Gastrocnemius medialis (tissue), 4 donors: ENCODE results near the gene HIC2.
"Not testable (repeated sequence)": the region's sequence is repeated elsewhere in the genome, so short reads cannot be mapped to it uniquely, and the experiment has no call there.

Experiments used
- POLR2A ChIP-seq, 2 donors: fragments of 450-650 bp; IDR thresholded peaks; one replicate each; pipeline ENCODE4 v1.6.1; 2017; ENCODE audit warnings: antibody characterized with exemption in 2 of 2, mild to moderate bottlenecking in 2 of 2, moderate library complexity in 2 of 2
- TF ChIP-seq, protein P1 (sequence below), 5 experiments: fragments of 450-650 bp in 3 of 5; fragments of 200-600 bp in 2 of 5; sonication (generic) in 2 of 5; IDR thresholded peaks in 4 of 5; conservative IDR thresholded peaks in 1 of 5; 1 replicate in 4 of 5; 2 replicates in 1 of 5; pipeline ENCODE4 v1.5.1; 2016 to 2019; ENCODE audit warnings: antibody characterized with exemption in 5 of 5, mild to moderate bottlenecking in 3 of 5, moderate library complexity in 3 of 5

DNA sequence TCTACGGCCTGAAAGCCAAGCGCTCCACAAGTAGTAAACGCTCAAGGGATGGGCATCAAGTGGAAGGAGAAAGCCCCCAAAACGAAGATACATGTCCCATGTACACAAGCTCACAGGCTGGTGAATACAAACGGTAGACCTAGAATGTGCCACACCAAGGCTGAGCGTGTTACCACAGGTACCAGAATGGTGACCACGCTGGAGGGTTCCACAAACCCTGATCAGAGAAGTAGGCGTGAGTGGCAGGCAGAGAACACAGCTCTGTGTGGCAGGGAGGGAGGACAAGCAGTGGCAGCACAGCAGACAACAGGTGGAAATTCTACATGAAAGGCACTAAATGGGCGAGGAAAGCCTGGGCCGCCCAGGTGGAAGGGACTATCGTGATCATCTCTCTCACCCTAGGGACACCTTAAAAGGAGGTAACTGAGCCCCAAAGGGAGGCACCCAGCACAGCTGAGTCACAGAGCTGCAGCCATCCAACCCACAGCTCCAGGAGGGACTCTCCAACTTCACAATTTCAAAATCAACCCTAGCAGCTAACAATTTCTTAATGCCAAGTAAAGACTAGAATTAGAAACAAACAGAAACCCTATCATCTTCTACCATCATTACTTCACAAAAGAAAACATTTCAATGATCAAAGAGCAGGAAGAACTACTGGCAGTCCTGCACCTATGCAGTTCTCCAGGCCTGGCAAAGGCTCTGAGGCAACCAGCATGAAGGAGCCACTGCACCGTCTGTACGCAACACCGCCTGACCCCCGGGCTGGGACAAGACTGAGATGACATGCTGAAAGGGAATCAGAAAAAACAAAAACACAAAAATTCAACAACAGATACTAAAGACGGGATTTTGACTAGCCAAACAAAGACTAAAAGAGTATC lies 82.7 kb downstream of the HIC2 start:
- TF ChIP-seq, protein P1, sequence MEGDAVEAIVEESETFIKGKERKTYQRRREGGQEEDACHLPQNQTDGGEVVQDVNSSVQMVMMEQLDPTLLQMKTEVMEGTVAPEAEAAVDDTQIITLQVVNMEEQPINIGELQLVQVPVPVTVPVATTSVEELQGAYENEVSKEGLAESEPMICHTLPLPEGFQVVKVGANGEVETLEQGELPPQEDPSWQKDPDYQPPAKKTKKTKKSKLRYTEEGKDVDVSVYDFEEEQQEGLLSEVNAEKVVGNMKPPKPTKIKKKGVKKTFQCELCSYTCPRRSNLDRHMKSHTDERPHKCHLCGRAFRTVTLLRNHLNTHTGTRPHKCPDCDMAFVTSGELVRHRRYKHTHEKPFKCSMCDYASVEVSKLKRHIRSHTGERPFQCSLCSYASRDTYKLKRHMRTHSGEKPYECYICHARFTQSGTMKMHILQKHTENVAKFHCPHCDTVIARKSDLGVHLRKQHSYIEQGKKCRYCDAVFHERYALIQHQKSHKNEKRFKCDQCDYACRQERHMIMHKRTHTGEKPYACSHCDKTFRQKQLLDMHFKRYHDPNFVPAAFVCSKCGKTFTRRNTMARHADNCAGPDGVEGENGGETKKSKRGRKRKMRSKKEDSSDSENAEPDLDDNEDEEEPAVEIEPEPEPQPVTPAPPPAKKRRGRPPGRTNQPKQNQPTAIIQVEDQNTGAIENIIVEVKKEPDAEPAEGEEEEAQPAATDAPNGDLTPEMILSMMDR (IDR thresholded peaks at IDR 0.05 in 4 of 5, conservative IDR thresholded peaks at IDR 0.05 in 1 of 5), result not testable (repeated sequence)
- TF ChIP-seq POLR2A (IDR thresholded peaks at IDR 0.05), result not testable (repeated sequence)
